Activated T-cell treated with anti-CD3 and anti-CD28 coated beads for 4 hours (primary cell): Measurements from ENCODE around the gene C17orf50.

Experiments used
- DNase-seq: peaks from one replicate; pipeline ENCODE4 v3.0.0-alpha.2; 2020

Gene C17orf50

GRCh38 chr17:35760587-35760986 lies at the start of gene C17orf50:
Gene C17orf50, plus strand, starts transcription at chr17:35760887. Its CDS starts 55 bp downstream, at chr17:35760942.
- DNase-seq: no peak

GRCh38 chr17:35710950-35711349 lies 49.7 kb upstream of the C17orf50 start:
- no peak for DNase-seq

- no peak for DNase-seq
These were observed 47.5 kb upstream of the C17orf50 start for GRCh38 chr17:35713069-35713728.

DNA sequence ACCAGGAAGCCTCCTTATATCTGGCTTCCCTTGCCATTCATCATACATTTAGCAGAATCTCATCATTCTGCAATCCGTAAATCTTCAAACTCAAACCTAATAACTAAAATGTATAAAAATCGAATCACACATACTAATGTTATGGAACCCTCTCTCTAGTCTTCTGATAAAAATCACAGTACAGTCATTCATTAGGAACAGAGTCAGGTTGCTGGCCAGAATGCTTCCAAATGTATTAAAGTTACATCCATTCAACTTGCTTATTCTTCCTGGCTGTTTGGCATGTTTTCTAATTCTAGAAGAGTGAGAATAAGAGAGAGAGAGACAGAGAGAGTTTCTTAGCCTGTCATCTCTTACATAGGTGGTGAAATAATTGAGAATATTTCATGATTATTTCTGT lies 45.7 kb upstream of the C17orf50 start:
- no peak for DNase-seq

- no peak for DNase-seq
These were observed 45.3 kb upstream of the C17orf50 start for GRCh38 chr17:35715416-35715815.

GRCh38 chr17:35716173-35716572 lies 44.5 kb upstream of the C17orf50 start:
- DNase-seq: no peak

- no peak for DNase-seq
These were observed 43.7 kb upstream of the C17orf50 start for GRCh38 chr17:35716897-35717465.

GRCh38 chr17:35717475-35717874 lies 43.2 kb upstream of the C17orf50 start:
- DNase-seq: no peak

- no peak for DNase-seq
These were observed 37.0 kb upstream of the C17orf50 start for GRCh38 chr17:35723735-35724134.

DNA sequence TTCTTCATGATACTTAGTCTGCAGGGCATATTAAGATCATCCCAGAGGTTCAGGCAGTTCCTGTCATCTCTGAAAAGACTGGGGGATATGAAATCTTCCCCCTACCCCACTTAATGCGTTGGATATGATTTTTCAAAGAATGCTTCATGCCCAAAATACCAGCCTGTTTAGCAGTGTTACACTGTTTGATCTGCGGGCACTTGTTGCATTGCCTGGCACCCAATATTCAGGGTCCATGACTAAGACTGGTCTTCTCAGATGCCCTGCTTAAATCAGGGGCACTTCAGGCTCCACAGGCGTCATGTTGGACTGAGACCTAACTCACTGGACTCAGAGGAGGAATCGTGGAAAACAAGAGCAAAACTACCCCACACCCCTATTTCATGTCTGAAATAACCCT lies 35.6 kb upstream of the C17orf50 start:
- DNase-seq: no peak

DNA sequence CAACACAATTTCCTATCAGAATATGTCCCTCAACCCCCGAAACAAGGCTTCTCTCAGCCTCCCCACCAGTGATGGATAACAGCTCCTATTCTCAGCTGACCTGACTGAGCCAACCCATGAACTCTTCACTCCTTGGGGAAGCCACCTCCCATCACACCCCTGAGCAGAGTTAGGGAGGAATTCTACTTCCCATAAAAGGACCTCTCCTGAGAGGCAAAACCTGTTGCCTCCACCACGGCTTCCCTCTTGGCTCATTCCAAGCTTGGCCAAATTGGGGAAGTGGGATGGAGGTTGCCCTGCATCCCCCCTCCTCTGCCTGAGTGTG lies 34.9 kb upstream of the C17orf50 start:
- no peak for DNase-seq

- no peak for DNase-seq
These were observed 34.3 kb upstream of the C17orf50 start for GRCh38 chr17:35726127-35726952.

GRCh38 chr17:35726953-35727460 lies 33.7 kb upstream of the C17orf50 start:
- no peak for DNase-seq

DNA sequence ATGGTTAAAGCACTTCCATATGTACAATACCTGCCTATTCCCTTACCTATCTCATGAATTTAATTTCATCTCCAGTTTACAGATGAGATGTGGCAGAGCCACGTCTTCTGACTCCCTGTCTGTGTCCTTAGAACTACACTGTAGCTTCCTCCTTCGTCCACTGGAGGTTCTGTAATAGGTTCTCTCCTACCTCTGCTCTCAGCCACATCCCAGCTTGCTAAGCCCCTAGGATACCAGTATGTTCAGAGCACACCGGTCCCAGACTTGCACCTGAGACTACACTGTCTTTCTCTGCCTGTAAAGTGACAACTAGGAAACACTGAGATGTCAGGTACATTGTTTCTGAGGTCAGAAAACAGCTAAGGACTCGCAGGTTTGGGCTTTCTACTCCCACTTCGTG lies 33.1 kb upstream of the C17orf50 start:
- no peak for DNase-seq

DNA sequence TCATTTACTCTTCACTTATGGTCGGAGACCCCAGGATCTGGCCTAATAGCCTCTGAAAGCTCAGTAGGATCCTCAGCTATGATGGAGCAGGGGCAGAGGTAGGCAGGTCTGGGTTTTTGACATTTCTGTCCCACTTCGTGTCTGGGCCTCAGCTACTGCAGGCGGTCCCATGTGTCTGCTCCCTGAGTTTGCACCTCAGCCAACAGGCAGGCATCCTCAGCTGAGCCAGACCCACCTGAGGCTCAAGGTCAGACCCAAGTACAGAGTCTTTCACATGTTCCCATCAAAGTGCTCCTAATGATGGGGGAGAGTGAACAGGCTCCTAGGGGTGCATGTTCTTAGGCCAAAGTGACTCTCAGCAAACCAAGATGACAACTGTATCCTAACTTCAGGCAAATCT lies 32.1 kb upstream of the C17orf50 start:
- no peak for DNase-seq

- no peak for DNase-seq
These were observed 31.3 kb upstream of the C17orf50 start for GRCh38 chr17:35729405-35729833.

DNA sequence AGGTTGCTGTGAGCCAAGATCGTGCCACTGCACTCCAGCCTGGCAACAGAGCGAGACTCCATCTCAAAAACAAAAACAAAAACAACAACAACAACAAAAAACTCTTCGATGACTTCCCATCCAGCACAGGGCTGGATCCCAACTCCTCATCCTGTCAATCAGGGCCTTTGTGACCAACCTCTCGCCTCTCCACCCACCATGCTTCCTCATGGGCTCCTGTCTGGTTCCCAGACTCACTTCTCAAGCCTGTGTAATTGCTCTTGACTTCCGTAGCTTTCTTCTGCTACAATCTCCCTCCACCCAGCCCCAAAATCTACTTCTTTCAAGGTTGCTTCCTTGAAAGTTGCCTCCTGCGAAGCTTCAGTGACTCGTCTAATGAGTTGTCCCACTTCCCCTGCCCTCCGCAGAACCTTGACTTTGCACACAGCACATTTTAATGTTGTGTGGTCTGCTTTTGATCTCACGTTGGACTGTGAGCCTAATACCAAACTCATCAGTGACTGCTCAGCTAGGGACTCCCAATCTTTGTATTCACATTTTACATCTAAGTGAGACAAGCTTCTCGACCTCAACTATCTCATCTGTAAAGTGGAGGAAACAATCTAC lies 30.2 kb upstream of the C17orf50 start:
- DNase-seq: no peak

DNA sequence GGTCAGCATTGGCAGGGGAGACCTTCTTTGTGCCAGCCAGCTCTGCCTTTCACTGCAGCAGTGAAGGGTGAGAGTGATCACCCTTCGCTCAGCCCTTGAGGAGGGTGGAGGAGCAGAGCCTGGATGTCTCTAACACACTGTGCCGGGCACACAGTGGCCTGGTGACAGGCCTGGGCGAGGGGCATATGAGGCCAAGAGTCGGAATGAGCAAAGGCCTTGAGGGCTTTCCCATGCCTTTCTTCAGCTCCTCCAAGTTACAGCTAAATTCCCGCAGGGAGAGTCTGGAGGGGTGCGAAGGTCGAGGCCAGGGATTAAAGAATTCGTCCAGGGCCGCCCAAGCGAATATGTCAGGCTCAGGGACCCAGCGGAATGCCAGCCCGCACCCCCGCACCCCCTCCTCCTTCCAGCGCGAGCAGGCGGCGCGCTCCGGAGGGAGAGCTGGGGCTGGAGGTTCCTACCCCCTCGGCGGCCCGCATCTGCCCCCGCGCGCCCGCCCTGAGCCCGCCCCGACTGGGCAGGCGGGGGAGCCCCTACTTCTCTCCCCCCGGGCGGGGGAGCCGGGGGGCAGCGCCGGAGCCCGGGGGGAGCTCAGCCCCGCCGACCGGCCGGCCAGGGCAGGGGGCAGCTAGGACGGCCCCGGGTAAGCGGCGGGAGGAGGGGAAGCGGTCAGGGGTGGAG lies 29.3 kb upstream of the C17orf50 start, which contains the start of gene RASL10B:
TSS of gene RASL10B (plus strand) at position 401 of the 678 bp plus-strand sequence. CDS start 3,546 bp downstream, outside the sequence.
- peak; percentile 41 for DNase-seq

GRCh38 chr17:35731917-35732805 lies 28.5 kb upstream of the C17orf50 start:
- no peak for DNase-seq

DNA sequence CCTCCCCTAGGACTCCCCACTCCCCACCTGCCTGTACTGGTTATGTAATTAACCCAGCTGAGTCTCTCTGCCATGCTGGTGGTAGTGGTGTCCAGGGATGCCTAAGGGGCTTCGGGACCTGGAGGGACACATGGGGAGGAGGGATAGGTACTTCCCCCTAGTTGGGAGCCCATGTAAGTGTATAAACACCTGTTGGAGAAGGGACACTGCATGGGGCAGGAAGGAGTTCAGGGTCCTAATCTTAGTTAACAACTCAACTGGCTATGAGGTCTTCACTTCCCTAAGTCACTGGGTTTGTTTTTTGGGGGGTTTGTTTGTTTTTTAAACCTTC lies 27.9 kb upstream of the C17orf50 start:
- DNase-seq: no peak

- DNase-seq: no peak
These were observed 27.3 kb upstream of the C17orf50 start for GRCh38 chr17:35733366-35733765.

DNA sequence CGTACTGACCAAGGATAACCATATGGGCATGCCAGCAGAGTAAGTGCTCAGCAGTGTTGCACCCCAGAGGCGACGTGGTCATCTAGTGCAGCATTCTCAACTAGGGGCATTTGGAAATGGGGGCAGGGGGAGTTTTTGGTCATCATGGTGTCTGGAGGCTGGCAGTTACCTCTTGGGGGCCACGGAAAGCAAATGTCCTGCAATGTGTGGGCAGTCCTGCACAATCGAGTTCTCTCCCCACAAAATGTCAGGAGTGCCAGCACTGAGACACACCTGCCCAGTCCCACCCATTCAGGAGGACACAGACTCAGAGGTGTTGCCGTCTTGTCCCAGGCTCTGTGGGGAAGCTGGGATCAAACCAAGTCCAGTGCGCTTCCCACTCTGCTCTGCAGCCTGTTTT lies 26.3 kb upstream of the C17orf50 start:
- DNase-seq: no peak
